NCI-H524 treated with DMSO at 0.1 percent for 48 hours (cell line): ENCODE results near the gene TSPAN18.

Source experiments
- DNase-seq: peaks from one replicate; lab custom pipeline; 2025; lab: John Stamatoyannopoulos, UW

Gene TSPAN18

GRCh38 chr11:44777209-44778194, 50.7 kb downstream of the TSPAN18 start:
- DNase-seq = peak; percentile 58

DNA sequence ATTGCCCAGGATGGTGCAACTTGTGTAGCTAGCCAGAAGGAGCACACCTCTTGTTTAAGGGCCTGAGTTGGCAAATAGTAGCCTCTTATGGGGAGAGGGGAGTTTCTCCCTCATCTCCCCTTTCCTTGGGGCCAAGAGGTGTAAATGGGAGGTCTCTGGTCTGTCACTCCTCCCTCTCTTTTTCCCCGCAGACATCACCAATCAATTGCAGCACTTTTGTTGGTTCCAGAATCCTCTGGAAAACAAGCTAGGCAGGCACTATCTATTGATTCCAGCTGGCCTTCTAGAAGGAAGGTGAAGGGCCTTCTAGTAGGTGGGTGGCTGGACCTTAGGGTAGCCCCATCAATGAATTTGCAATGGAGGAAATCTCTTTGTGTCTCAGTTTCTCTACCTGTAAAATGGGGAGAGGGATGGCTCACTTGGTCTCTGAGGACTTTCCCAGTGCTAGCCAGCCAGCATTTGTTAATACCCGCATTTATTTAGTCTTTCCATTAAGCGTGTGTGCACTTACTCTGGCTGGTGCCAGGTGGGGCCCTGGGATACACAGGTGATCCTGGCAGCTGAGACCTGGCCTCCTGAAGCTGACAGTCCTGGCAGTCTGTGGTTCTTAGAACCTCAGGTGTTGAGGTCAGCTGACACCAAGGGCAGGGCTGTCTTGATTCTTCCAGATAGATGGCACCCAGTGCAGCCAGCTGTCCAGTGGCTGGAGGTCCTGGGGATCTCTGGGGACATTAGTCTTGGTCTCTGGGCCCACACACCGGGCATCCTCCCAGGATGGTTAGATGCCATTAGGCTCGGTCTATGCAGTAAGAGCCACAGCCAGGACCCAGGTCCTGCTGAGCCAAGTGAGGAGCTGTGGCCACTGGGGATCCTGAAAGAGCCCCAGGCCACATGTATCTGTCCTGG, 51.7 kb downstream of the TSPAN18 start:
- DNase-seq = no peak

DNA sequence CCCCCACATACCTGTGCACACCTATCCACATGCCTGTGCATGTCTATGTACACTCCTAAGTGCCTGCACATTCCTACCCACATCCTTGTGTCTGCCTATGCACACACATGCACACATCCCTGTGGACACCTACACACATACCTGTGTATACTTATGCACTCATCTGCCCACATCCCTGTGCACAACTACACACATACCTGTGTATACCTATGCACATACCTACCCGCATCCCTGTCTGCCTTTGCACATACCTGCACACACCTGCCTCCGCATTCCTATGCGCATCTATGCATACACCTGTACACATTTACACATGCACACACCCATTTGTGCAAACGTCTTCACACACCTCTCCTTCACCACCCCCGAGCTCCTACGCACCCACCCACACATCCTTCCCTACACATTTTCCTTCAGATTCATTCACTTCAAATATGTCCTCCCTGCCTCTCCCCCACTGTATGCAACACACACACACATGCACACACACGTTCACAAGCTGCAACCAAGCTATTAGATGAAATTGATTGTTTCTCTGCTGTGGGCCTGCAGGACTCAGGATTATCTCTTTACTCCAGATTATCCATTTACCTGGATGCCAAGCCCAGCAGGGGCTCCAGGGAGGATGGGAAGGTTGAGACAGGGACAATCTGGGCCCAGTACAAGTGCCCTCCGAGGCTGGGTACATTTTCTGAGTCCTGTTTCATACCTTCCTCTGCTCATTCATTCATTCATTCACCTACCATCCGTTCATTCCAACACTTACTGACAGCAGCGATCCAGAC, 53.2 kb downstream of the TSPAN18 start:
- no peak for DNase-seq

GRCh38 chr11:44780940-44781631, 54.3 kb downstream of the TSPAN18 start:
- no peak for DNase-seq

GRCh38 chr11:44781655-44782054, 54.9 kb downstream of the TSPAN18 start:
- DNase-seq = no peak

DNA sequence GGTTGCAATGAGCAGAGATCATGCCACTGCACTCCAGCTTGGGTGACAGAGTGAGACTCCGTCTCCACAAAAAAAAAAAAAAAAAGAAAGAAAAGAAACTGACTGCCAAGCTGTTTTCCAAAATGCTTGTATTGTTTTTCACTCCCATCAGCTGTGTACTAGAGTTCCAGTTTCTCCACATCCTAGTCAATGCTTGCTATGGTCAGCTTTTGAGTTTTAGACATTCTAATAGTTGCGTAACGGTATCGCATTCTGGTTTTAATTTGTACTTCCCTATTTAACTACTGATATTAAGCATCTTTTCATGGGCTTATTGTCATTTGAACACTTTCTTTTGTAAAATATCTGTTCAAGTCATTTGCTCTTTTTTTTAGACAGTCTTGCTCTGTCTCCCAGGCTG, 55.7 kb downstream of the TSPAN18 start:
- no peak for DNase-seq

- no peak for DNase-seq
Observed at GRCh38 chr11:44784436-44784760, 57.6 kb downstream of the TSPAN18 start.

- no peak for DNase-seq
Observed at GRCh38 chr11:44784851-44785250, 58.1 kb downstream of the TSPAN18 start.

GRCh38 chr11:44785856-44786607, 59.3 kb downstream of the TSPAN18 start:
- no peak for DNase-seq

DNA sequence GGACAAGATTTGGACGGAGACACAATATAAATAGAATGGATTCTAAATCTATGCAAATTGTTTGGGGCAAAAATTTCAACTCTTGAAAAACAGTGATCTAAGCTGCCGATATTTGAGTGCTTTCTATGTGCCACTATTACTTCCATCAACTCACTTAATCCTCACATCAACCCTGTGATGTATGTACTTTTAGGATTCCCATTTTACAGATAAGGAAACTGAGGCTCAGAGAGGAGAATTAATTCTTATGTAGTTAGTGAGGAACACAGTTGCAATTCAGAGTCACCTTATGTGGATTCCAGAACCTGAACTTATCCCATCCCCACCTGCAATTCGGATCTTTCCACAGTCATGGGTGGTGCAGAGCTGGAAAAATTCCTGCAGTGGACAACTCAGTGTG, 60.3 kb downstream of the TSPAN18 start:
- DNase-seq = no peak

- no peak for DNase-seq
Observed at GRCh38 chr11:44787981-44788380, 61.2 kb downstream of the TSPAN18 start.

DNA sequence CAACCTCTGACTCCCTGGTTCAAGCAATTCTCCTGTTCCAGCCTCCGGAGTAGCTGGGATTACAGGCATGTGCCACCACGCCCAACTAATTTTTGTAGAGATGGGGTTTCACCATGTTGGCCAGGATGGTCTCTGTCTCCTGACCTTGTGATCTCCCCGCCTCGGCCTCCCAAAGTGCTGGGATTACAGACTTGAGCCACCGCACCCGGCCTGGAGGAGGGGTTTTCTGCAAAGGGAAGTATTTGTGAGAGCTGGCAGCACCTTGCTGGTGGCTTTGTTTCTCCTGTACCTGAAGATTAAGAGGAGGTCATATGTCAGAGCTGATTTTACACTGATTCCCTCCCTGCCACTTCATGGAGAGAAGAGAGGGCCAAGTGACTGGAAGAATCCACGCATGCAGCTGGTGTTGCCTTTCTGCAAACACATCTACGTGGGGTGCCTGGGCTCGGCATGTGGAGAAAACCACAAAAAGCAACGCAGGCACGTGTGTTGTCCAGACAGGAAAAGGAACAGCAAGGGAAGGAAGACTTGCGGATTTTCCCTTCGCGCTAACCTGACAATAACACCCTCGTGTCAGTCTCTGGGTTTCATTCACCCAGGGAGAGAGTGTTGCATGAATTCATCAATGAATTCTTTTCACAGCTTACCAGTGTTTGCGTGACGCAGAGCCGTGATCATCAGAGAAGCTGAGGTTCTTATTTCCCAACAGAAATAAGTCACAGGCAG, 61.9 kb downstream of the TSPAN18 start:
- DNase-seq = no peak

DNA sequence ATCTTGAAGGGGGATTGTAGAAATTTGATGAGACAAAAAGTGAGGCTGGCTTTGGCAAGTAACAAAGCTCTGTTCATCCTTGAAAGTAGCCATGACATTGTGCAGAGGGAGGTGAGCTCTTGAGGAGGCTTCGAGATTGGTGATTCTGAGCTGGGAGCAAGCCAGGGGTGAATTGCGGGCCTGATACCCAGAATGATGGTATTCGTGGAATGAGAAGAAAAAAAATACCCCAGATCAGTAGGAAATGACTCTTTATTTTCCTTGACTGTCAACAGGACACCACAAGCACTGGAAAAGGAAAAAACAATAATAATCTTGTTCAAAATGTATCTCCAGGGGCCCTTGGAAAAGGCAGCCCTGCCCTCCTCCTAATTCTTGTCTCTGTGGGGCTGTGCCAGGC, 62.7 kb downstream of the TSPAN18 start:
- no peak for DNase-seq

GRCh38 chr11:44790211-44790610, 63.4 kb downstream of the TSPAN18 start:
- DNase-seq = no peak

DNA sequence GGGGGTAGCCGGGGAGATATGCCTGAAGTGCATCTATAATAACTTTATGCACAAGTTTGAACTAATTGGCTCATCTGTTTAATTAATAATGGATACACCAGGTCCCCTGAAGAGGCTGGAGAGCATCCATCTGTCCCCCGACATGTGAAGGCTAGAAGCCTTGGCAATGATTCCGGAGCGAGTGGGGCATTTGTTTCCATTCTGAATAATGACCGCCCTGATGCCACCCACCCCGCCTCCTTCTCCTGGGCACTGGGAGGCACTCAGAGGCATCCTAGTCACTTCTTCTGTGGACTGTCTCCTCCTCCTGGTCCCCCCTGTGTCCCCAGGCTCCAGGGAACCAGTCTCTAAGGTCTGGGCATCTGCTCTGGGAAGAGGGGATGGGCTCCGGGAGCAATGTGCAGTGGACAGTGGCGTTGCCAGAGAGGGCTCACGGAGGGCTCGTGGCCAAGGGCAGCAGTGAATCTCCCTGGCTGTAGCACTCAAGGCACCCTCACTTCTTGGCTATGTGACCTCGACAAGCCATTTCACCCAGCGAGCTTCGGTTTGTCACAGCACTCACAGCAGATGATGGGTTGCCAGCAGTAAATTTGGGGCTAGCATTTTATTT, 64.7 kb downstream of the TSPAN18 start:
- DNase-seq = peak; percentile 87

DNA sequence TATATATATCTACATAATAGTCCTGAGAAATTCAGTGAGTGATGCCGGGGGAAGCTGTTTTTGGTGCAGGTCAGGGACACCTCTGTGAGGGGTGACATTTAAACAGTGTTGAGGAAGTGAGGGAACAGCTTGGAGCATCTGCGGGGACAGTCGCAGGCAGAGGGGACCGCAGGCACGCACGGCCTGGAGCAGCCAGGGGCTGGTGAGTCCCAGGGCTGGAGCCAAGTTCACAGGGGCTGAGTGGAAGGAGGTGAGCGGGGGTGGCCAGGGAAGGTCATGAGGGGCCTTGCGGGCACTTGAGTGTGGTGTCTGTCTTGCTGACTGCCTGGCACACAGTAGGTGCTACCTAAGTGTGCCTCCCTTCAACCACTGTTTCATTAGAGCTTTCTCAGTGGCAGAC, 65.4 kb downstream of the TSPAN18 start:
- DNase-seq = no peak

DNA sequence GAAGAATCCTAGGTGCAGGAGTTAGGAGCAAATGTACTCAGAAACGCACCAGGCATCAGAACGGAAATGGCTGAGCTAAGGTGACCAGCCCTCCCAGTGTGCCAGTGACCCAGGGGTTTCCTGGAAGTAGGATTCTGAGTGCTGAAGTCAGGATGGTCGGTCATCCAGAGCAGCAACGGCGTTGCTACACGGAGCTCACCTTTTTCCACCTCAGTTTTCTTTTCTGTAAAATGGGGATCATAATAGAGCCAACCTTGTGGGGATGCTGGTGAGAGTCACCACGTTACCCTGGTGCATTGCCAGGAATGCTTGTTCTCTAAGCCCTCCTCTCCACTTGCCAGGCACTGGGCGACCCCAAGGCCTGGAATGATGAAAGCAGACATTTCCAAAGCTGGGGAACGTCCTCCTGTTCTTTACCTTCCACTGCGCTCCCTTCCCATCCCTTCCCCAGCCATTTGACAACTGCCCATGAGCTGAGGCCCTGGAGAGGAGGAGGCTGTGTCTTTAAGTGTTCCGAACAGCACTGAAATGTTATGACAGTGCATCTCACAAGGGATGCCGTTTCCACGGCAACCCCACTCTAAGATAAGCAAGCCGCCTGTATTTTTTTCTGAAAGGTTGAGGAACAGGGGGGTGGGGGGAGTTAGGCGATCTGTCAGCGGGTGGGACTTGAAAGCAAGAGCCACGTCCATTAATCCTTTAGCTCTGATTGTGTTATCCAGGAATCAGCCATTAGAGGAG, 66.8 kb downstream of the TSPAN18 start:
- peak; percentile 38 for DNase-seq

DNA sequence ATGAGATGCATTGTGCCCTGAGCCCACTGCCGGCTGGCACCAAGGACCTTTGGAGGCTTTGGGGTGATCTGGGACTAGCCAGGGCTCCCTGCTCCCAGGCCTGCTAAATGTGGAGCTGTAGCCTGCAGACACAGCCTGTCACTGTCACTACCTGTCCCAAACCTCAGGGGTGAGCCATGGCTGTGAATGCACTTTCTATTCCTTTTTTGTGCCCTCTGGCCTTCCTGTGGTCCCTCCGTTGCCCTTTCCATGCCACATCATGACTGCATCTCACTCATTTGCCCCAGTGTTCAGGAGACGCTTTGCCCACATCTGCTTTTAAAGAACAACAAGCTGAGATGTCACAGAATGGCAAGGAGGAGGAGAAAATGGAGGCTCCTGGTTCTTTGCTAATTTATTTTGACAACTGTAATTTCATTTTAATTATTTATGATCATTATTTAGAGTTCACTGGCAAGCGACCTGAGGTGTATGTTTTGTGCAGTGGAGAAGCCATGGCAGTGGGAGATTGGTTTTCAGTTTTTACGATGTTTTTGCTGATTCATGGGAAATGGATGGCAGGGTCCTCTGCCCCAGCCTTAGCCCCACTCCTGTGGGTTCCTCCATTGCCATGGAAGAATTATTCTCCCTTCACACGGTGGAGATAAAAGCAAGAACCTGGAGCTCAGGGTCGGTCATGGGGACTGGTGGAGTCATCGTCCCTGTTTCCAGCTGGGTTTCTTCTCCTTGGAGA, 69.2 kb downstream of the TSPAN18 start:
- DNase-seq = no peak
